22Rv1 (cell line): Measurements from ENCODE around the gene NDUFA13.

Source experiments
- ZFX ChIP-seq: fragments of 450-650 bp; IDR thresholded peaks from 2 replicates; pipeline ENCODE4 v1.6.1; 2017; ENCODE audit warnings: antibody characterized with exemption, borderline replicate concordance
- TF ChIP-seq, protein P1 (sequence below): fragments of 450-650 bp; IDR thresholded peaks from 2 replicates; pipeline ENCODE4 v1.5.1; 2017; ENCODE audit warnings: mild to moderate bottlenecking

DNA sequence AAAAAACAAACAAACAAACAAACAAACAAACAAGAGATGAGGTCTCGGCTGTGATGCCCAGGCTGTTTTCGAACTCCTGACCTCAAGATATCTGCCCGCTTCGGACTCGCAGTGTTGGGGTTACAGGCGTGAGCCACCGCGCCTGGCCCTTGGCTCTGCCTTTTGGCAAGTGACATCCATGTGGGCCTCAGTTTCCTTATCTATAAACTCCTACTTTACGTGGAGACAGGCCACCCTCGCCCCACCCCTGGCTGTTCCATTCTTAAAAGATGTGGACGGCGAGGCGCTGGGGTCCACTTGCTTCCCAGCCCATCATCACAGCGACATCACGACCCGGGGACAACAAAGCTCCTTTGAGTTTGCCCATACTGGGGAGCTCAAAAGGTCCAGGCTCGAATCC is 2.3 kb upstream of the NDUFA13 start:
- TF ChIP-seq, protein P1, sequence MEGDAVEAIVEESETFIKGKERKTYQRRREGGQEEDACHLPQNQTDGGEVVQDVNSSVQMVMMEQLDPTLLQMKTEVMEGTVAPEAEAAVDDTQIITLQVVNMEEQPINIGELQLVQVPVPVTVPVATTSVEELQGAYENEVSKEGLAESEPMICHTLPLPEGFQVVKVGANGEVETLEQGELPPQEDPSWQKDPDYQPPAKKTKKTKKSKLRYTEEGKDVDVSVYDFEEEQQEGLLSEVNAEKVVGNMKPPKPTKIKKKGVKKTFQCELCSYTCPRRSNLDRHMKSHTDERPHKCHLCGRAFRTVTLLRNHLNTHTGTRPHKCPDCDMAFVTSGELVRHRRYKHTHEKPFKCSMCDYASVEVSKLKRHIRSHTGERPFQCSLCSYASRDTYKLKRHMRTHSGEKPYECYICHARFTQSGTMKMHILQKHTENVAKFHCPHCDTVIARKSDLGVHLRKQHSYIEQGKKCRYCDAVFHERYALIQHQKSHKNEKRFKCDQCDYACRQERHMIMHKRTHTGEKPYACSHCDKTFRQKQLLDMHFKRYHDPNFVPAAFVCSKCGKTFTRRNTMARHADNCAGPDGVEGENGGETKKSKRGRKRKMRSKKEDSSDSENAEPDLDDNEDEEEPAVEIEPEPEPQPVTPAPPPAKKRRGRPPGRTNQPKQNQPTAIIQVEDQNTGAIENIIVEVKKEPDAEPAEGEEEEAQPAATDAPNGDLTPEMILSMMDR: no peak
- no peak for TF ChIP-seq ZFX
